HS-5 (cell line): ENCODE measurements around the gene SUN1.

Source experiments
- DNase-seq: peaks from one replicate; pipeline ENCODE4 v3.0.0-alpha.2; 2012; ENCODE audit warnings: low read depth

The SUN1 gene

GRCh38 chr7:891805-892204, 59.5 kb downstream of the SUN1 start:
- DNase-seq = no peak

GRCh38 chr7:892648-893593, 60.6 kb downstream of the SUN1 start:
- no peak for DNase-seq

- no peak for DNase-seq
These were observed 61.4 kb downstream of the SUN1 start for GRCh38 chr7:893686-894085.

GRCh38 chr7:894164-894867, 62.0 kb downstream of the SUN1 start:
- DNase-seq = no peak

- no peak for DNase-seq
These were observed 62.7 kb downstream of the SUN1 start for GRCh38 chr7:894927-895450.

- DNase-seq = no peak
These were observed 63.3 kb downstream of the SUN1 start for GRCh38 chr7:895451-896052.

GRCh38 chr7:896346-897075, 64.2 kb downstream of the SUN1 start:
- no peak for DNase-seq

- no peak for DNase-seq
These were observed 64.8 kb downstream of the SUN1 start for GRCh38 chr7:897086-897485.

- no peak for DNase-seq
These were observed 65.6 kb downstream of the SUN1 start for GRCh38 chr7:897771-898376.

GRCh38 chr7:898460-898854, 66.2 kb downstream of the SUN1 start:
- no peak for DNase-seq

GRCh38 chr7:898855-899681, 66.8 kb downstream of the SUN1 start:
- DNase-seq = no peak

- no peak for DNase-seq
These were observed 67.5 kb downstream of the SUN1 start for GRCh38 chr7:899806-900205.

- DNase-seq = no peak
These were observed 68.2 kb downstream of the SUN1 start for GRCh38 chr7:900331-901040.

GRCh38 chr7:901041-901387, 68.7 kb downstream of the SUN1 start:
- no peak for DNase-seq

- DNase-seq = peak; percentile 18
These were observed 69.3 kb downstream of the SUN1 start for GRCh38 chr7:901388-902154.

GRCh38 chr7:902996-903395, 70.7 kb downstream of the SUN1 start:
- no peak for DNase-seq

GRCh38 chr7:903921-904755, 71.9 kb downstream of the SUN1 start:
- no peak for DNase-seq

- peak; percentile 9 for DNase-seq
These were observed 72.6 kb downstream of the SUN1 start for GRCh38 chr7:904847-905246.
